Cardiac muscle cell (in vitro differentiated cells and primary cell): ENCODE data around the gene ACHE. TPM values are rescaled to one million over a fixed set of nuclear protein-coding genes. Genes with fewer than 3 reads are reported as not detected.

Experiments used
- DNase-seq, 2 donors: peaks; one replicate each; pipeline versions ENCODE4 v3.0.0 to v3.0.0-alpha.2; 2010 to 2017; ENCODE audit warnings: low read depth in 1 of 2, low spot score in 1 of 2
- H3K27ac ChIP-seq: fragments of 200-600 bp; sonication (generic); 2 replicates; pipeline ENCODE4 v1.5.1; 2016
- H3K27me3 ChIP-seq: fragments of 200-600 bp; sonication (generic); 2 replicates; pipeline ENCODE4 v1.6.0; 2016; ENCODE audit warnings: control low read depth
- H3K36me3 ChIP-seq: fragments of 200-600 bp; sonication (generic); 2 replicates; pipeline ENCODE4 v1.5.1; 2016; ENCODE audit warnings: control low read depth
- H3K4me1 ChIP-seq: fragments of 200-600 bp; sonication (generic); 2 replicates; pipeline ENCODE4 v1.8.1; 2017; ENCODE audit warnings: low read depth, mild to moderate bottlenecking, mixed run types
- H3K4me3 ChIP-seq: fragments of 200-600 bp; sonication (generic); 2 replicates; pipeline ENCODE4 v1.5.1; 2016; ENCODE audit warnings: mild to moderate bottlenecking
- H3K9me3 ChIP-seq: fragments of 200-600 bp; sonication (generic); 2 replicates; pipeline ENCODE4 v1.5.1; 2017; ENCODE audit warnings: low read depth, mild to moderate bottlenecking, control low read depth
- polyA plus RNA-seq: library from polyadenylated mRNA; unstranded; fragments of >200 nt; fragmentation: Nextera tagmentation; extraction: Ambion mirVana; gene quantifications from 2 replicates; pipeline ENCODE4 v1.2.1, GENCODE V29; 2016
- total RNA-seq: library from RNA; depleted of rRNA; stranded (reverse); fragments of >200 nt; gene quantifications from 2 replicates; pipeline ENCODE4 v1.2.3, GENCODE V29; 2016
- TF ChIP-seq, protein P1 (sequence below): IDR thresholded peaks from 2 replicates; pipeline ENCODE4 v1.5.1; 2012; ENCODE audit warnings: low read depth, mild to moderate bottlenecking, low read length

The ACHE gene
- total and polyA plus RNA-seq, 2 experiments from 2014 or later: 25.6 to 42.7 TPM

DNA sequence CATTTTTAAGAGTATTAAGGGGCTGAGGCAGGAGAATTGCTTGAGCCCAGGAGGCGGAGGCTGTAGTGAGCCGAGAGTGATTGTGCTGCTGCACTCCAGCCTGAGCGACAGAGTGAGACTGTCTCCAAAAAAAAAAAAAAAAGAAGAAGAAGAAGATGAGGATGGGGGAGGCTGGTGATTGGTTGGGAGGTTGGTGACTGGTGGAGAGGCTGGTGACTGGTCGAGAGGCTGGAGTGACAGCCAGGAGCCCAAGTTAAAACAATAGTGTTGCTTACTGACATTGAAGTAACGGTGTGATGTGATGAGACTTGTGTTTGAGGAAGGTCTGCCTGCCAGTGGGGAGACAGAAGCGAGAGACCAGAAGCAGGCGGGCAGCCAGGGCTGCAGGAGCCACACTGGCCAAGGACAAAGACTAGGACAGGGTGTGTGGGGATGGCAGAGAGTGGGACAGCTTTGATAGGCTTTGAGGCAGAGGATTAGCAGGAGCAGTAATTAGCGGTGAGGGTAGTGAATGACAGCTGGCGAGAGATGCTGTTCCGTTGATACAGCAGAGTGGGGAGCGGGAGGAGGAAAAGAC, 15.9 kb downstream of the ACHE start:
- H3K4me3 ChIP-seq: no peak overlapping the region
- H3K27me3 ChIP-seq: no peaks in the 10 kb centered on the region
- no peaks in the 10 kb centered on the region for H3K9me3 ChIP-seq
- TF ChIP-seq, protein P1, sequence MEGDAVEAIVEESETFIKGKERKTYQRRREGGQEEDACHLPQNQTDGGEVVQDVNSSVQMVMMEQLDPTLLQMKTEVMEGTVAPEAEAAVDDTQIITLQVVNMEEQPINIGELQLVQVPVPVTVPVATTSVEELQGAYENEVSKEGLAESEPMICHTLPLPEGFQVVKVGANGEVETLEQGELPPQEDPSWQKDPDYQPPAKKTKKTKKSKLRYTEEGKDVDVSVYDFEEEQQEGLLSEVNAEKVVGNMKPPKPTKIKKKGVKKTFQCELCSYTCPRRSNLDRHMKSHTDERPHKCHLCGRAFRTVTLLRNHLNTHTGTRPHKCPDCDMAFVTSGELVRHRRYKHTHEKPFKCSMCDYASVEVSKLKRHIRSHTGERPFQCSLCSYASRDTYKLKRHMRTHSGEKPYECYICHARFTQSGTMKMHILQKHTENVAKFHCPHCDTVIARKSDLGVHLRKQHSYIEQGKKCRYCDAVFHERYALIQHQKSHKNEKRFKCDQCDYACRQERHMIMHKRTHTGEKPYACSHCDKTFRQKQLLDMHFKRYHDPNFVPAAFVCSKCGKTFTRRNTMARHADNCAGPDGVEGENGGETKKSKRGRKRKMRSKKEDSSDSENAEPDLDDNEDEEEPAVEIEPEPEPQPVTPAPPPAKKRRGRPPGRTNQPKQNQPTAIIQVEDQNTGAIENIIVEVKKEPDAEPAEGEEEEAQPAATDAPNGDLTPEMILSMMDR: no peak
- H3K4me1 ChIP-seq: peaks cover 13% of the 10 kb centered on the region
- H3K36me3 ChIP-seq: peaks cover 40% of the 10 kb centered on the region
- H3K27ac ChIP-seq: peak overlapping the region; percentile 21
- DNase-seq: no peak

DNA sequence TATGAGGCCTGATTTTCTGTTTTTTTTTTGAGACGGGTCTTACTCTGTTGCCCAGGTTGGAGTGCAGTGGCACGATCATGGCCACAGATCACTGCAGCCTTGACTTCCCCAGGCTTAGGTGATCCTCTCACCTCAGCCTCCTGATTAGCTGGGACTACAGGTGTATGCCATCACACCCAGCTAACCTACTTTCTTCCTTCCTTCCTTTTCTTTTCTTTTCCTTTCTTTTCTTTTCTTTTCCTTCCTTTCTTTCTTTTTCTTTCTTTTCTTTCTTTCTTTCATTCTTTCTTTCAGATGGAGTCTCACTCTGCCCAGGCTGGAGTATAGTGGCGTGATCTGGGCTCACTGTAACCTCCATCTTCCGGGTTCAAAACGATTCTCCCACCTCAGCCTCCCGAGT, 17.0 kb downstream of the ACHE start:
- no peaks in the 10 kb centered on the region for H3K27me3 ChIP-seq
- no peaks in the 10 kb centered on the region for H3K9me3 ChIP-seq
- peaks cover 35% of the 10 kb centered on the region for H3K36me3 ChIP-seq
- H3K4me1 ChIP-seq: peaks cover 7% of the 10 kb centered on the region
- TF ChIP-seq, protein P1: no peak
- no peak for DNase-seq
- H3K27ac ChIP-seq: peak overlapping the region; percentile 1
- H3K4me3 ChIP-seq: no peak overlapping the region

DNA sequence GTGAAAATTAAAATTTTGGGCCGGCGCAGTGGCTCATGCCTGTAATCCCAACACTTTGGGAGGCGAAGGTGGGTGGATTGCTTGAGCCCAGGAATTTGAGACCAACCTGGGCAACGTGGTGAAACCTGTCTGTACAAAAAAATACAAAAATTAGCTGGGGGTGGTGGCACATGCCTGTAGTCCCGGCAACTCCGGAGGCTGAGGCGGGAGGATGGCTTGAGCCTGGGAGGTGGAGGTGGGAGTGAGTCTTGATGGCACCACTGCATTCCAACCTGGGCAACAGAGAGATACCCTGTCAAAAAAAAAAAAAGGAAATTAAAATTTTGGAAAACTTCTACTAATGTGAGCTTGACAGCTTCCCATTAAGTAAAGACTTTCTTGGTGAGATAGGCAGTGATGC, 17.7 kb downstream of the ACHE start:
- H3K4me3 ChIP-seq: no peak overlapping the region
- peaks cover 31% of the 10 kb centered on the region for H3K36me3 ChIP-seq
- H3K9me3 ChIP-seq: no peaks in the 10 kb centered on the region
- TF ChIP-seq, protein P1: no peak
- no peak for DNase-seq
- H3K27me3 ChIP-seq: no peaks in the 10 kb centered on the region
- H3K27ac ChIP-seq: no peak overlapping the region
- H3K4me1 ChIP-seq: peaks cover 5% of the 10 kb centered on the region

DNA sequence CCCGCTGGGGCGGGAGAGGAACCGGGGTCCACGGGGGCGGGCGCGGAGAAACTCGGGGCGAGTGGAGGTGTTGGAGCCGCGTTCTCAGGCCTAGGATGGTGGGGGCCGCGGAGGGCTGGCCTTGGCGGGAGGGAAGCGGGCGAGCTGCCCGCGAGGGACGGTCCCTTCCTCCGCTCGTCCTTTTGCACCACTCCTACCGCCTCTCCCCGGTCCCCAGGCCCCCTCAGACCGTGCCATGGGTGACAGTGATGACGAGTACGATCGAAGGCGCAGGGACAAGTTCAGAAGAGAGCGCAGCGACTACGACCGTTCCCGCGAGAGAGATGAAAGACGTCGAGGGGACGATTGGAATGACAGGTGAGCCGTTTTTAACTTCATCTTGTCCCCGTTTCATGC, 20.3 kb downstream of the ACHE start:
- no peak for DNase-seq
- Histone ChIP-seq H3K4me3 (peak overlapping the region; percentile 66), H3K27ac (peak overlapping the region; percentile 90), H3K9me3 (no peaks in the 10 kb centered on the region), H3K4me1 (peaks cover 5% of the 10 kb centered on the region), H3K27me3 (no peaks in the 10 kb centered on the region), H3K36me3 (peaks cover 22% of the 10 kb centered on the region)
- TF ChIP-seq, protein P1: no peak

DNA sequence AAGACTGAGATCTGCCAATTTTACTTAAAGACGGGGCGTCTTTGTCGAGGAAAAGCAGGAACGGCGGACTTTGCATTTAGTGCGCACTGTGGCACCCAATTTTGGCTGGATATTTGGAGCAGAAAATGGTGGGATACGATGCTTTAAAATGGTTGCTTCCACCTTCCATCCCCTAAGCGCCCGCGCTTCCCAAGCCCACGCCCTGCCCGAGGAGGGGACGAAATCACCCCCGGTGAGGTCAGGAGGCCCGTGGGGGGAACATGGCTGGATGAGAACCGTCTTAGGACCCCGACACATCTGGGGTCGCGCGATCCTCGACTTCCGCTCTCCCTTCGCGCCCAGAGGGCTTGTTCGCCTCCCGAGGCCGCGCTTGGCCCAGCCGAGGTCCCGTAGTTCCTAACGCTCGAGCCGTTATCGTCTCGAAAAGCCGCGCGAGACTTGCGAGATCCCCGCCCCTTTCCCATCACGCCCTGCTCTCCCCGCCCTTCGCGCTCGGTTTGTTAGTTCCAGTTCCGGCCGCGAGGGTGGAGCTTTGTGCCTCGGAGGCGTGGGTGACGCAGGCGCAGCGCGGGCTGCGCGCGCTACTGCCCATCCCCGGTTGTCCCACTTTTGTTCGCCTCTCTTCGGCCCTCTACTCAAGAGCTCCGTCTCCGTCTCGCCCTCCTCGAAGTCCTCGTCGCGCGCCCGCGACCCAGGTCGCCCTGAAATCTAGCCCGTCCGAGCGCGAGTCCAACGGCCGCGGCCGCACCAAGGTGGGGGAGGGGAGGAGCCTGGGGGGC, 20.9 kb downstream of the ACHE start, which contains the start of gene SRRT:
Gene SRRT (plus strand): TSS at position 527 of the 779 bp plus-strand sequence. CDS start 488 bp downstream, outside the sequence.
- DNase-seq: peak; percentile 99 to 100
- peaks cover 5% of the 10 kb centered on the region for H3K4me1 ChIP-seq

More for the DNA sequence above, 20.9 kb downstream of the ACHE start, which contains the start of gene SRRT:
- TF ChIP-seq, protein P1: no peak
- Histone ChIP-seq H3K4me3 (peak within 1 kb of the TSS; percentile 66), H3K27ac (peak within 1 kb of the TSS; percentile 91), H3K27me3 (no peaks in the 10 kb centered on the region), H3K9me3 (no peaks in the 10 kb centered on the region), H3K36me3 (peaks cover 22% of the 10 kb centered on the region)
